K562 (cell line): Measurements from ENCODE around the gene CAMK2B. TPM values are rescaled to one million over a fixed set of nuclear protein-coding genes. Genes with fewer than 3 reads are reported as not detected.

Source experiments
- ARHGAP35 ChIP-seq: fragments of 450-650 bp; IDR thresholded peaks from 2 replicates; pipeline ENCODE4 v1.6.1; 2018; ENCODE audit not compliant: partially characterized antibody
- DLX4 ChIP-seq: fragments of 250-450 bp; sonication (Bioruptor Pico); IDR thresholded peaks from 2 replicates; pipeline ENCODE4 v1.6.1; 2021; ENCODE audit warnings: mild to moderate bottlenecking
- DMBX1 ChIP-seq: fragments of 250-450 bp; sonication (Bioruptor Pico); IDR thresholded peaks from 2 replicates; pipeline ENCODE4 v1.8.0; 2022; ENCODE audit warnings: inconsistent platforms, mild to moderate bottlenecking, moderate library complexity, borderline replicate concordance
- ETV1 ChIP-seq: fragments of 450-650 bp; conservative IDR thresholded peaks from 2 replicates; pipeline ENCODE4 v1.6.1; 2016; ENCODE audit warnings: missing genetic modification characterization, control low read depth, low read depth, missing compliant biosample characterization
- ETV5 ChIP-seq: sonication (generic); formaldehyde crosslinking; IDR thresholded peaks from 2 replicates; pipeline ENCODE4 v1.4.0; 2020; ENCODE audit warnings: low read depth, mild to moderate bottlenecking, missing genetic modification reagents
- MBD1 ChIP-seq: fragments of 250-450 bp; sonication (Bioruptor Pico); IDR thresholded peaks from 2 replicates; pipeline ENCODE4 v1.8.0; 2022; ENCODE audit warnings: inconsistent platforms
- POLR2G ChIP-seq: fragments of 200-400 bp; formaldehyde crosslinking; IDR thresholded peaks from 2 replicates; pipeline ENCODE4 v1.6.1; 2017; ENCODE audit warnings: low read depth, mild to moderate bottlenecking, antibody characterized with exemption, low read length, moderate library complexity
- PPARD ChIP-seq: fragments of 250-450 bp; sonication (Bioruptor Pico); IDR thresholded peaks from 2 replicates; pipeline ENCODE4 v1.8.0; 2022; ENCODE audit warnings: inconsistent platforms, mild to moderate bottlenecking, moderate library complexity
- PTTG1 ChIP-seq: fragments of 450-650 bp; IDR thresholded peaks from 2 replicates; pipeline ENCODE4 v1.6.1; 2016; ENCODE audit warnings: low read depth, mild to moderate bottlenecking, missing genetic modification characterization, missing compliant biosample characterization
- RB1 ChIP-seq: fragments of 450-650 bp; IDR thresholded peaks from 2 replicates; pipeline ENCODE4 v1.6.1; 2017; ENCODE audit warnings: low read depth, mild to moderate bottlenecking
- RBM17 ChIP-seq: fragments of 200-400 bp; formaldehyde crosslinking; IDR thresholded peaks from 2 replicates; pipeline ENCODE4 v1.6.1; 2017; ENCODE audit warnings: low read depth, mild to moderate bottlenecking, low read length, borderline replicate concordance
- SP2 ChIP-seq: IDR thresholded peaks from 2 replicates; pipeline ENCODE4 v1.6.1; 2011; ENCODE audit warnings: mild to moderate bottlenecking, low read depth, low read length, moderate library complexity; ENCODE audit not compliant: poor library complexity, severe bottlenecking; ENCODE audit errors: extremely low read depth
- ZBTB5 ChIP-seq: fragments of 450-650 bp; IDR thresholded peaks from 2 replicates; pipeline ENCODE4 v1.6.1; 2017; ENCODE audit warnings: antibody characterized with exemption
- ZNF316 ChIP-seq: fragments of 450-650 bp; IDR thresholded peaks from 2 replicates; pipeline ENCODE4 v1.6.1; 2016
- ZNF407 ChIP-seq: fragments of 450-650 bp; IDR thresholded peaks from 2 replicates; pipeline ENCODE4 v1.6.1; 2016; ENCODE audit warnings: low read depth
- polyA plus RNA-seq, 8 experiments: library from polyadenylated mRNA; depleted of rRNA in 4 of 8; stranded (reverse) in 5 of 8; unstranded in 3 of 8; fragments of >200 nt; fragmentation: Nextera tagmentation in 2 of 8; fragmentation: Illumina TruSeq in 1 of 8; extraction: Ambion mirVana in 2 of 8; extraction: Trizol in 1 of 8; gene quantifications; 2 replicates each; pipeline versions ENCODE4 v1.2.1 to v1.2.3, GENCODE V29; 2011 to 2014; ENCODE audit warnings: inconsistent platforms in 1 of 8, missing spikeins in 1 of 8
- total RNA-seq, 7 experiments: library from RNA; depleted of rRNA in 6 of 7; stranded (reverse); fragments of >200 nt in 6 of 7; fragmentation: Illumina TruSeq in 2 of 7; extraction: Trizol in 2 of 7; gene quantifications; 2 replicates each; pipeline versions ENCODE4 v1.2.1 to v1.2.3, GENCODE V29; 2011 to 2021; ENCODE audit warnings: low replicate concordance in 1 of 7

The CAMK2B gene
- total and polyA plus RNA-seq, 9 of the 15 experiments (the other 6 are each of a cell fraction or from before 2014, with no cell fraction given): 0.04 to 0.09 (median 0.05) TPM; not detected in 4

GRCh38 chr7:44200699-44201461, 124.5 kb downstream of the CAMK2B start, which contains the start of gene YKT6 (continued):
- TF ChIP-seq ZBTB5: no peak
- no peak for TF ChIP-seq ZNF407
- no peak for TF ChIP-seq ARHGAP35
- no peak for TF ChIP-seq PPARD
- no peak for TF ChIP-seq RBM17
- no peak for TF ChIP-seq DLX4
- no peak for TF ChIP-seq SP2
- peak; percentile 40; the same call in 1 of the 2 replicates for TF ChIP-seq ETV1
- TF ChIP-seq PTTG1: no peak
- peak; percentile 75 for TF ChIP-seq RB1
- peak; percentile 95 for TF ChIP-seq POLR2G
- TF ChIP-seq ETV5 (CRISPR knock-in tag): no peak; the same call in 1 of the 2 replicates
- peak; percentile 76 for TF ChIP-seq ZNF316
- TF ChIP-seq DMBX1: no peak
- no peak for TF ChIP-seq MBD1 (CRISPR knock-in tag)
